Loucy (cell line): ENCODE data around the gene TANGO2.

ENCODE experiments used
- H2AFZ ChIP-seq: fragments of 200-600 bp; sonication (generic); 2 replicates; pipeline ENCODE4 v1.6.0; 2016; ENCODE audit warnings: antibody characterized with exemption, mild to moderate bottlenecking, low read length, moderate library complexity
- H3F3A ChIP-seq: fragments of 200-600 bp; 2 replicates; pipeline ENCODE4 v1.6.0; 2016; ENCODE audit warnings: antibody characterized with exemption, low read depth, mild to moderate bottlenecking
- H3K27me3 ChIP-seq: fragments of 200-600 bp; sonication (generic); 2 replicates; pipeline ENCODE4 v1.6.1; 2014; ENCODE audit warnings: low read length, mild to moderate bottlenecking; ENCODE audit not compliant: insufficient read depth, poor library complexity, severe bottlenecking
- H3K36me3 ChIP-seq: fragments of 200-600 bp; sonication (generic); 2 replicates; pipeline ENCODE4 v1.6.1; 2016; ENCODE audit warnings: low read length; ENCODE audit not compliant: insufficient read depth
- H3K4me1 ChIP-seq: fragments of 200-600 bp; sonication (generic); 2 replicates; pipeline ENCODE4 v1.5.1; 2014; ENCODE audit warnings: low read length, mild to moderate bottlenecking; ENCODE audit not compliant: insufficient read depth, poor library complexity, severe bottlenecking
- H3K4me2 ChIP-seq: fragments of 200-600 bp; sonication (generic); 2 replicates; pipeline ENCODE4 v1.6.0; 2014; ENCODE audit warnings: antibody characterized with exemption, low read length, low read depth, mild to moderate bottlenecking; ENCODE audit not compliant: poor library complexity, severe bottlenecking
- H3K4me3 ChIP-seq: fragments of 200-600 bp; sonication (generic); 2 replicates; pipeline ENCODE4 v1.5.1; 2014; ENCODE audit warnings: low read length, mild to moderate bottlenecking, mixed read lengths; ENCODE audit not compliant: poor library complexity, severe bottlenecking
- H3K79me2 ChIP-seq: fragments of 200-600 bp; sonication (generic); 2 replicates; pipeline ENCODE4 v1.6.1; 2014; ENCODE audit warnings: low read length; ENCODE audit not compliant: insufficient read depth
- H3K9ac ChIP-seq: fragments of 200-600 bp; sonication (generic); 2 replicates; pipeline ENCODE4 v1.6.0; 2014; ENCODE audit warnings: mild to moderate bottlenecking, low read depth, low read length, moderate library complexity; ENCODE audit not compliant: poor library complexity, severe bottlenecking
- H3K9me2 ChIP-seq: fragments of 200-600 bp; sonication (generic); replicated peaks from 2 replicates; pipeline ENCODE4 v1.6.1; 2016; ENCODE audit warnings: low read depth, low read length, mixed read lengths
- H3K9me3 ChIP-seq: fragments of 200-600 bp; sonication (generic); 2 replicates; pipeline ENCODE4 v1.6.1; 2014; ENCODE audit warnings: mild to moderate bottlenecking, antibody characterized with exemption, low read length, low read depth; ENCODE audit not compliant: insufficient read depth
- H4K20me1 ChIP-seq: fragments of 200-600 bp; sonication (generic); 2 replicates; pipeline ENCODE4 v1.6.0; 2014; ENCODE audit warnings: antibody characterized with exemption, low read length, mild to moderate bottlenecking; ENCODE audit not compliant: insufficient read depth, poor library complexity, severe bottlenecking
- EZH2phosphoT487 ChIP-seq: fragments of 200-600 bp; IDR thresholded peaks from 2 replicates; pipeline ENCODE4 v1.6.1; 2018; ENCODE audit warnings: antibody characterized with exemption, mild to moderate bottlenecking, moderate library complexity, borderline replicate concordance
- TF ChIP-seq, protein P1 (sequence below): fragments of 200-600 bp; sonication (generic); conservative IDR thresholded peaks from 2 replicates; pipeline ENCODE4 v1.5.1; 2014; ENCODE audit warnings: mild to moderate bottlenecking, antibody characterized with exemption, low read length

The TANGO2 gene

DNA sequence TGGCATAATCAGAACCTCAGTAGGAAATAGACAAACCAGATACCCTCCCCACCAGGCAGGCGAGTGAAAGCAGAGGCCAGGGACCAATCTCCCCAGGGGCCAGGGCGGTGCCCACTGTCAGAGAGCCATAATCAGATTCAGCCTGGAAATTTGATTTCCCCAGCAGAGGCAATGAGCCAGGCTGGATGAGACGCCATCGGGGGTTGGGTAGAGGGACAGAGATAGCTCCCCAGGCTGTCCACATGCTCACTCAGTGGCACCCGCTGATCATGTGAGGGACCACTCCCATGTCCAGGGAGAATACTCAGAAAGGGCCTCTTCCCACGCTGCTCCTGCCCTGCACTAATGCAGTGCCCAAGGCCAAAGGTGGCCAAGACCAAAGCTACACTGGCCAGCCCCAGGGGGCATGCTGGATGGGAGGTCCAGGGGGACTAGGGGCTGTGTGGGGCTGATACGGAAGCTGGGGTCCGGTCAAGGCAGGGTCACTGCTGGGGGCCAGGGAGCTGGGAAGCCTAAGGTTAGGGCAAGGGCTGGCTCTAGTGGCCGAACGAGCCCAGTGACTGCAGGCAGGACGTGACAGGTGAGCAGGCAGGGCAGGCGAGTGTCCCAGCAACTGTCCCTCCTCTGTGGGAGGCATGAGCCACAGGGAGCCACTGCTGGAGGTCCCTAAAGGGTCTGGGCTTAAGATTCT lies 24.1 kb upstream of the TANGO2 start:
- Histone ChIP-seq H3K36me3 (no peaks in the 10 kb centered on the region), H2AFZ (no peak overlapping the region)

DNA sequence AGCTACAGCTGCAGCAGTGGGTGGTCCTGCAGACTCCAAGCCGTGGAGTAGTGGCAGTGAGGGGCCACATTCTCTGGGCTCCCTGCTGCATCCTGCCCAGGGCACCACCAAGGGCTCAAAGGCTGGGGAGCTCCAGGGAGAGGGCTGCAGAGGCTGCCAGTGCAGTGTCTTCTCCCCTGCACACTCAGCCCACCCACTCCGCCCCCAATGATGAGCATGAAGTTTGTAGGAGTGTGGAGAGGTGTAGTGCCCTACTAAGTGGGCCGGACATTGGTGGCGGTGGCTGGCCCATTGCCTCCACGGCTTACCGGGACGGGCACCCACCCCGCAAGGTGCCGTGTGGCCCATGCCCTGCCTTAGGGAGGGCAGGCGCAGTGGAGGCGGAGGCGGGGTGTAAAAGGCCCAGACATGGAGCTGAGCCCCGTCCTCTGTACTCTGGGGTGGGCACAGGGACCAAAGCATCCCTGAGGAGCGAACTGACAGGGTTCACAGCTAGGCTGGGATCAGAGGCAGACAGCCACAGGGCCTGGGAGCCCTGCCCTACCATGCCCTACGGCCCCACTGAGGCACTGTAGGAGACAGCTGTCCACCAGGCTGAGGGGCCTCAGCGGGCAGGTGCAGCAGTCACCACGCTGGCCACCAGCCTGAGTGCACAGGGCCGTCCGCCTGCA lies 23.2 kb upstream of the TANGO2 start:
- H3K27me3 ChIP-seq, result no peaks in the 10 kb centered on the region
- H3K4me1 ChIP-seq, result peaks cover 5% of the 10 kb centered on the region
- H3K9ac ChIP-seq, result no peak overlapping the region

More for the DNA sequence above, 24.1 kb upstream of the TANGO2 start:
- Histone ChIP-seq H3K27me3 (no peaks in the 10 kb centered on the region), H4K20me1 (no peaks in the 10 kb centered on the region), H3K4me3 (no peak overlapping the region), H3K9me3 (no peaks in the 10 kb centered on the region), H3K9me2 (no peaks in the 10 kb centered on the region), H3K4me2 (no peak overlapping the region), H3K4me1 (peaks cover 5% of the 10 kb centered on the region), H3F3A (no peaks in the 10 kb centered on the region), H3K79me2 (no peaks in the 10 kb centered on the region), H3K9ac (no peak overlapping the region)
- TF ChIP-seq EZH2phosphoT487, result no peak
- TF ChIP-seq, protein P1, sequence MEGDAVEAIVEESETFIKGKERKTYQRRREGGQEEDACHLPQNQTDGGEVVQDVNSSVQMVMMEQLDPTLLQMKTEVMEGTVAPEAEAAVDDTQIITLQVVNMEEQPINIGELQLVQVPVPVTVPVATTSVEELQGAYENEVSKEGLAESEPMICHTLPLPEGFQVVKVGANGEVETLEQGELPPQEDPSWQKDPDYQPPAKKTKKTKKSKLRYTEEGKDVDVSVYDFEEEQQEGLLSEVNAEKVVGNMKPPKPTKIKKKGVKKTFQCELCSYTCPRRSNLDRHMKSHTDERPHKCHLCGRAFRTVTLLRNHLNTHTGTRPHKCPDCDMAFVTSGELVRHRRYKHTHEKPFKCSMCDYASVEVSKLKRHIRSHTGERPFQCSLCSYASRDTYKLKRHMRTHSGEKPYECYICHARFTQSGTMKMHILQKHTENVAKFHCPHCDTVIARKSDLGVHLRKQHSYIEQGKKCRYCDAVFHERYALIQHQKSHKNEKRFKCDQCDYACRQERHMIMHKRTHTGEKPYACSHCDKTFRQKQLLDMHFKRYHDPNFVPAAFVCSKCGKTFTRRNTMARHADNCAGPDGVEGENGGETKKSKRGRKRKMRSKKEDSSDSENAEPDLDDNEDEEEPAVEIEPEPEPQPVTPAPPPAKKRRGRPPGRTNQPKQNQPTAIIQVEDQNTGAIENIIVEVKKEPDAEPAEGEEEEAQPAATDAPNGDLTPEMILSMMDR, result no peak

DNA sequence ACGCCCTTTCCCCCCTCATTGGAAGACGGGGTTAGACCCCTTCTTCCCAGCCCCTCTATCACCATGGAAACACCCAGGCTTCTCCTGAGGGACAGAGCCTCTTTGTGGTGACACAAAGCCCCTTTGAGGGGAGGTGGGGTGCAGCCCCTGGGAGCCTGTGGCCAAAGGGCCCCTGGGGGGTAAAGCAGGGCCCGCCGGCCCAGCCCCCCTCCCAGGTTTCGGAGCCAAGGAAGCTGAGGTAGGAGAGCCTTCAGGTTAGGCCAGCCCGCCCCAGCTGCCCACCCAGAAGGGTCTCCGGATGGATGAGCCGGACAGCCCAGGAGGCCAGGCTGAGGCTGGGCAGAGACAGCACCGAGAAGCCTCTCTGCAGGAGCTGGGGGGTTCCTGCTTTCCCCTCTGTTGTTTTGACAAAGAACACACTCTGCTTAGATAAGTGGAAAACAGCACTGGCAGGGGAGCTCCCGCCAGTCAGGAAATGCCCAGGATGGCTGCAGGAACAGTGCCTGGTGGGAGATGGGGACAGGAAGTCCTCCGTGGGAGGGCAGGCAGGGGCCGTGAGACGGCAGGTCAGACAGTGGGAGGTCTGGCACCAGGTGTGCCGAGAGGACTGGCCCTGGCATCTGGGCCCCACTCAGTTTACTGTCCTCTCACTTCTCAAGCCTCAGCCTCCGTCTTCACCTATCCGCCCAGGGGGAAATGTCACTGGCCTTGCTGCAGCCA lies 22.5 kb upstream of the TANGO2 start:
- peaks cover 5% of the 10 kb centered on the region for H3K4me1 ChIP-seq
- no peaks in the 10 kb centered on the region for H3K79me2 ChIP-seq
- H3K36me3 ChIP-seq, result no peaks in the 10 kb centered on the region
- no peak for TF ChIP-seq EZH2phosphoT487
- TF ChIP-seq, protein P1, result no peak
- H3K9me2 ChIP-seq, result no peaks in the 10 kb centered on the region
- no peak overlapping the region for H3K4me2 ChIP-seq
- no peak overlapping the region for H2AFZ ChIP-seq
- H3K27me3 ChIP-seq, result no peaks in the 10 kb centered on the region
- H3K4me3 ChIP-seq, result no peak overlapping the region
- no peak overlapping the region for H3K9ac ChIP-seq
- H3F3A ChIP-seq, result no peaks in the 10 kb centered on the region
- H4K20me1 ChIP-seq, result no peaks in the 10 kb centered on the region
- peaks cover 2% of the 10 kb centered on the region; the same call in 1 of the 2 replicates for H3K9me3 ChIP-seq

More for the DNA sequence above, 23.2 kb upstream of the TANGO2 start:
- H3K4me3 ChIP-seq, result no peak overlapping the region
- TF ChIP-seq EZH2phosphoT487, result no peak
- TF ChIP-seq, protein P1, result no peak
- no peaks in the 10 kb centered on the region for H3F3A ChIP-seq
- H3K9me3 ChIP-seq, result no peaks in the 10 kb centered on the region
- no peak overlapping the region for H3K4me2 ChIP-seq
- no peaks in the 10 kb centered on the region for H3K9me2 ChIP-seq
- H2AFZ ChIP-seq, result no peak overlapping the region
- H3K36me3 ChIP-seq, result no peaks in the 10 kb centered on the region
- no peaks in the 10 kb centered on the region for H3K79me2 ChIP-seq
- no peaks in the 10 kb centered on the region for H4K20me1 ChIP-seq
